Endodermal cell (in vitro differentiated cells): ENCODE measurements around the gene GOLM1. TPM values are rescaled to one million over a fixed set of nuclear protein-coding genes. Genes with fewer than 3 reads are reported as not detected.

ENCODE experiments used
- DNase-seq: peaks from one replicate; pipeline ENCODE4 v3.0.0-alpha.2; 2017
- H3K27ac ChIP-seq: 2 replicates; pipeline ENCODE4 v1.5.1; 2013; ENCODE audit warnings: mild to moderate bottlenecking, low read depth, low read length, moderate library complexity
- H3K27me3 ChIP-seq: 2 replicates; pipeline ENCODE4 v1.6.1; 2013; ENCODE audit warnings: mild to moderate bottlenecking, low read length, moderate library complexity; ENCODE audit not compliant: insufficient read depth, control insufficient read depth, poor library complexity, severe bottlenecking
- H3K36me3 ChIP-seq: 2 replicates; pipeline ENCODE4 v1.7.0; 2013; ENCODE audit warnings: mild to moderate bottlenecking, low read length, moderate library complexity; ENCODE audit not compliant: control insufficient read depth, insufficient read depth
- H3K4me1 ChIP-seq: one replicate; pipeline ENCODE4 v1.7.0; 2013; ENCODE audit warnings: low read length; ENCODE audit not compliant: control insufficient read depth, insufficient read depth
- H3K4me3 ChIP-seq: 2 replicates; pipeline ENCODE4 v1.5.1; 2013; ENCODE audit warnings: mild to moderate bottlenecking, low read length, moderate library complexity
- H3K9ac ChIP-seq: 2 replicates; pipeline ENCODE4 v1.6.1; 2013; ENCODE audit warnings: mild to moderate bottlenecking, low read length, moderate library complexity; ENCODE audit not compliant: poor library complexity, severe bottlenecking; ENCODE audit errors: extremely low read depth
- H3K9me3 ChIP-seq: 2 replicates; pipeline ENCODE4 v1.6.1; 2013; ENCODE audit warnings: mild to moderate bottlenecking, low read length, moderate library complexity; ENCODE audit not compliant: control insufficient read depth
- H3K27ac Mint-ChIP-seq: 2 replicates; pipeline ENCODE4 v1.8.0; 2020; ENCODE audit warnings: mixed read lengths
- H3K27me3 Mint-ChIP-seq: 2 replicates; pipeline ENCODE4 v1.8.0; 2021; ENCODE audit warnings: mild to moderate bottlenecking, mixed read lengths; ENCODE audit not compliant: insufficient read depth
- H3K36me3 Mint-ChIP-seq: 2 replicates; pipeline ENCODE4 v1.8.0; 2020; ENCODE audit warnings: low read depth, mixed read lengths
- H3K4me1 Mint-ChIP-seq: 2 replicates; pipeline ENCODE4 v1.8.0; 2020; ENCODE audit warnings: mixed read lengths
- H3K4me3 Mint-ChIP-seq: 2 replicates; pipeline ENCODE4 v1.8.0; 2020; ENCODE audit warnings: mild to moderate bottlenecking, moderate library complexity, mixed read lengths
- H3K9me3 Mint-ChIP-seq: 2 replicates; pipeline ENCODE4 v1.8.0; 2020; ENCODE audit warnings: mild to moderate bottlenecking, mixed read lengths
- CTCF ChIP-seq: fragments of 200-600 bp; sonication (generic); conservative IDR thresholded peaks from 2 replicates; pipeline ENCODE4 v1.5.0; 2021; ENCODE audit warnings: antibody characterized with exemption, mild to moderate bottlenecking
- WGBS, 2 experiments: methylation state at CpG; one replicate each; pipeline versions ENCODE4 v1.1.5 to v1.1.7; 2013; ENCODE audit warnings: missing lambda C conversion rate in 2 of 2, mixed read lengths in 1 of 2; ENCODE audit not compliant: insufficient coverage in 1 of 2, insufficient read length in 1 of 2; 5-methylcytosine and 5-hydroxymethylcytosine counted together
- total RNA-seq, 2 donors: library from RNA; stranded (reverse); fragmentation: NEBNext Ultra II Directional in 1 of 2; extraction: Animal tissue kit (Norgen Biotek cat#: 25700) in 1 of 2; gene quantifications; 2 replicates in 1 of 2; 3 replicates in 1 of 2; pipeline ENCODE4 v1.2.1, GENCODE V29; 2021

GOLM1 gene
- total RNA-seq, 2 donors from 2014 or later, result 64.5 to 66.4 TPM

- Mint-ChIP-seq H3K4me1 (peaks cover 11% of the 10 kb centered on the region), H3K4me3 (no peak overlapping the region), H3K9me3 (no peaks in the 10 kb centered on the region), H3K36me3 (no peaks in the 10 kb centered on the region), H3K27me3 (peaks cover 35% of the 10 kb centered on the region), H3K27ac (no peak overlapping the region)
- TF ChIP-seq CTCF, result no peak
- Histone ChIP-seq H3K36me3 (no peaks in the 10 kb centered on the region), H3K9ac (no peak overlapping the region), H3K4me1 (no peaks in the 10 kb centered on the region), H3K4me3 (no peak overlapping the region), H3K27ac (no peak overlapping the region), H3K27me3 (peaks cover 46% of the 10 kb centered on the region), H3K9me3 (no peaks in the 10 kb centered on the region)
- no peak for DNase-seq
- 92 to 95% methylated on average over 6 to 9 of the region's 9 CpGs for WGBS, 2 experiments
Observed at GRCh38 chr9:86115886-86116285, 16.5 kb upstream of the GOLM1 start.

- no peak overlapping the region for H3K4me3 ChIP-seq
- peak; percentile 45 for DNase-seq
- H3K9ac ChIP-seq, result no peak overlapping the region
- TF ChIP-seq CTCF, result no peak
- H3K9me3 ChIP-seq, result no peaks in the 10 kb centered on the region
- no peaks in the 10 kb centered on the region for H3K36me3 Mint-ChIP-seq
- H3K36me3 ChIP-seq, result no peaks in the 10 kb centered on the region
- no peak overlapping the region for H3K4me3 Mint-ChIP-seq
- H3K27ac ChIP-seq, result no peak overlapping the region
- WGBS, 2 experiments, result 91 to 100% methylated on average over 4 to 5 of the region's 5 CpGs
- H3K4me1 Mint-ChIP-seq, result no peaks in the 10 kb centered on the region
- H3K27me3 Mint-ChIP-seq, result peaks cover 19% of the 10 kb centered on the region
- peaks cover 17% of the 10 kb centered on the region for H3K27me3 ChIP-seq
- no peak overlapping the region for H3K27ac Mint-ChIP-seq
- no peaks in the 10 kb centered on the region for H3K9me3 Mint-ChIP-seq
- H3K4me1 ChIP-seq, result no peaks in the 10 kb centered on the region
Observed at GRCh38 chr9:86112057-86112456, 12.7 kb upstream of the GOLM1 start.

- H3K27me3 ChIP-seq, result peaks cover 24% of the 10 kb centered on the region
- H3K9ac ChIP-seq, result no peak overlapping the region
- Mint-ChIP-seq H3K4me3 (no peak overlapping the region), H3K9me3 (no peaks in the 10 kb centered on the region), H3K27ac (no peak overlapping the region), H3K4me1 (peaks cover 14% of the 10 kb centered on the region), H3K36me3 (no peaks in the 10 kb centered on the region), H3K27me3 (peaks cover 45% of the 10 kb centered on the region)
- no peaks in the 10 kb centered on the region for H3K4me1 ChIP-seq
- H3K36me3 ChIP-seq, result no peaks in the 10 kb centered on the region
- WGBS, 2 experiments, result 96% methylated on average over 3 of the region's 3 CpGs
- peak; percentile 37 for TF ChIP-seq CTCF
- no peak for DNase-seq
- no peak overlapping the region for H3K4me3 ChIP-seq
- no peak overlapping the region for H3K27ac ChIP-seq
- no peaks in the 10 kb centered on the region for H3K9me3 ChIP-seq
Observed at GRCh38 chr9:86102626-86103025, 3.3 kb upstream of the GOLM1 start.
